Measurements from ENCODE around the gene CNTROB.
A peak's percentile ranks its signal among the peaks of the same experiment; 100 is the strongest.

The CNTROB gene

GRCh38 chr17:7932949-7933348, 943 bp downstream of the CNTROB start:
- H3K4me3 ChIP-seq (ENCODE audit: low read length): peak overlapping the region; percentile 96
- H3K79me2 ChIP-seq (ENCODE audit: control insufficient read depth, low read length): peaks cover 49% of the 10 kb centered on the region
- H3K9me3 ChIP-seq (ENCODE audit: control insufficient read depth, insufficient read depth, low read length): no peaks in the 10 kb centered on the region
- H4K20me1 ChIP-seq (ENCODE audit: control insufficient read depth, insufficient read depth, low read depth, low read length): no peaks in the 10 kb centered on the region
- TF ChIP-seq EZH2phosphoT487 (IDR thresholded peaks at IDR 0.05; ENCODE audit: borderline replicate concordance, low read length) (no peak), CTCF (IDR thresholded peaks at IDR 0.05; ENCODE audit: low read depth, low read length, poor library complexity, severe bottlenecking) (no peak)
- H3K4me1 ChIP-seq (ENCODE audit: control insufficient read depth, low read length): peaks cover 27% of the 10 kb centered on the region
- H3K27ac ChIP-seq (ENCODE audit: low read depth, low read length): no peak overlapping the region
- no peaks in the 10 kb centered on the region for H3K9me2 ChIP-seq (replicated peaks; ENCODE audit: control insufficient read depth, low read length)
- H3K4me2 ChIP-seq (ENCODE audit: low read length): peak overlapping the region; percentile 72
- peaks cover 41% of the 10 kb centered on the region for H3K36me3 ChIP-seq (ENCODE audit: control insufficient read depth, low read length)
- H3K27me3 ChIP-seq (ENCODE audit: control insufficient read depth, low read length): no peaks in the 10 kb centered on the region
- no peaks in the 10 kb centered on the region for H3F3A ChIP-seq (ENCODE audit: control insufficient read depth, insufficient read depth)

GRCh38 chr17:7935859-7936258, 3.9 kb downstream of the CNTROB start:
- Histone ChIP-seq H3F3A (ENCODE audit: control insufficient read depth, insufficient read depth) (no peaks in the 10 kb centered on the region), H3K4me3 (ENCODE audit: low read length) (no peak overlapping the region), H3K27me3 (ENCODE audit: control insufficient read depth, low read length) (no peaks in the 10 kb centered on the region), H3K4me2 (ENCODE audit: low read length) (no peak overlapping the region), H3K36me3 (ENCODE audit: control insufficient read depth, low read length) (peaks cover 56% of the 10 kb centered on the region), H3K9me3 (ENCODE audit: control insufficient read depth, insufficient read depth, low read length) (no peaks in the 10 kb centered on the region), H4K20me1 (ENCODE audit: control insufficient read depth, insufficient read depth, low read depth, low read length) (no peaks in the 10 kb centered on the region), H3K27ac (ENCODE audit: low read depth, low read length) (no peak overlapping the region), H3K79me2 (ENCODE audit: control insufficient read depth, low read length) (peaks cover 41% of the 10 kb centered on the region), H3K4me1 (ENCODE audit: control insufficient read depth, low read length) (peaks cover 24% of the 10 kb centered on the region), H3K9me2 (replicated peaks; ENCODE audit: control insufficient read depth, low read length) (no peaks in the 10 kb centered on the region)
- TF ChIP-seq EZH2phosphoT487 (IDR thresholded peaks at IDR 0.05; ENCODE audit: borderline replicate concordance, low read length) (no peak), CTCF (IDR thresholded peaks at IDR 0.05; ENCODE audit: low read depth, low read length, poor library complexity, severe bottlenecking) (no peak)

- Histone ChIP-seq H3K4me3 (ENCODE audit: low read length) (no peak overlapping the region), H3K4me1 (ENCODE audit: control insufficient read depth, low read length) (peaks cover 13% of the 10 kb centered on the region), H3K36me3 (ENCODE audit: control insufficient read depth, low read length) (peaks cover 70% of the 10 kb centered on the region), H4K20me1 (ENCODE audit: control insufficient read depth, insufficient read depth, low read depth, low read length) (no peaks in the 10 kb centered on the region), H3K27ac (ENCODE audit: low read depth, low read length) (no peak overlapping the region), H3K9me3 (ENCODE audit: control insufficient read depth, insufficient read depth, low read length) (no peaks in the 10 kb centered on the region), H3K27me3 (ENCODE audit: control insufficient read depth, low read length) (no peaks in the 10 kb centered on the region), H3K79me2 (ENCODE audit: control insufficient read depth, low read length) (peaks cover 3% of the 10 kb centered on the region; the same call in 1 of the 2 replicates), H3K4me2 (ENCODE audit: low read length) (no peak overlapping the region), H3F3A (ENCODE audit: control insufficient read depth, insufficient read depth) (no peaks in the 10 kb centered on the region), H3K9me2 (replicated peaks; ENCODE audit: control insufficient read depth, low read length) (no peaks in the 10 kb centered on the region)
- TF ChIP-seq CTCF (IDR thresholded peaks at IDR 0.05; ENCODE audit: low read depth, low read length, poor library complexity, severe bottlenecking): no peak
- TF ChIP-seq EZH2phosphoT487 (IDR thresholded peaks at IDR 0.05; ENCODE audit: borderline replicate concordance, low read length): no peak
Observed at GRCh38 chr17:7940034-7940433, 8.0 kb downstream of the CNTROB start.

Measured in DOHH2 (cell line).